GM15510 (cell line): Measurements from ENCODE around the gene C3orf20.

Source experiments
- POLR2A ChIP-seq: IDR thresholded peaks from 3 replicates; pipeline ENCODE4 v1.6.1; 2011; ENCODE audit warnings: borderline replicate concordance; ENCODE audit not compliant: insufficient read length; ENCODE audit errors: extremely low read depth

The C3orf20 gene

DNA sequence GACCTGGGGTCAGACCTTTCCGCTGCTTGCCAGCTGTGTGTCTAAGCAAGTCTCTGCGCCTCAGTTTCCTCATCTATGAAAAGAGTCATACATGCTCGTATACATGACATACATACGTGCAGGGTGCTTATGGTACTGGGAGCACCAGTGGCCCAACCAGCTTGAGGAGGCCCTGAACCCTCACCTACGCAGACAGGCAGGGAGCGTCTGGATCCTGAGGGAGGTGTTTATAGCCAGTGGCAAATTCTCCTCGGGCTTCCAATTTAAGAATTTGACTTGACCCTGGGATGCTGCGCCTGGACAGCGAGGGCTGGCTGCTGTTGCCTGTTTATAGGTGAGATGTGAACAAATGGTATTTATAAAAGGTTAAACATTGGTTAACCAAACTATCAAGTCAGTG is 126.1 kb downstream of the C3orf20 start:
- TF ChIP-seq POLR2A, result no peak

DNA sequence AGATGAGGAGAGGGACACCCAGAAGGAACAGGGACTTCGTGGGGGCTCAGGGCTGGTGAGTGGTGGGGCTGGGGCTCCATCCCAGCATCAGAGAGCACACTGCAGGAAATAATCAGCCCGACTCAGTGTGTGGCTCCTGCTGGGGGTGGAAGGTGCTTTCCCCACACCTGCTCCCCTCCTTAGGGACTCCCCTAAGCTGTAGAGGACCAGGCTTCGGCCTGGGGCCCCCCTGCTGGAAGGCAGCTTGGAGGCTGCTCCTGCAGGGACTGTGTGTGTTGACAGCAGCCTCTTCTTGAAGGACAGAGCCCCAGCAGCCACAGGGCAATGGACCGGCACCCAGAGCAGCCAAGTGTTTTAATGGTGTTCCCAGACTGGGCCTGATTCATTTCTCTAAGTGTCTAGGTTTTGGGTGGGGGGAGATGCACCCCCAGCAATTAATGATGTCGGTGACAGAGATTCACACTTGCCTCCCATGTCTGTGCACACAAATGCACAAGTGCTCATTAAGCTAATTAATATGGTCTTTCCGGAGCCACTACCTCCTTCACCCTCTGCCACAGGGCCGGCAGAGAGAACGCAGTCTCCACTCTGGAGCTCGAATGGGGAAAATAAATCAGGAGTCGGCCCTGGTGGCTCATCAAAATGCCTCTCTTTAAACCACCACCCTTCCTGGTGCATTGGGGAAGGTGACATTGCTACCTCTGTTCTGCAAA is 126.9 kb downstream of the C3orf20 start:
- TF ChIP-seq POLR2A, result no peak

DNA sequence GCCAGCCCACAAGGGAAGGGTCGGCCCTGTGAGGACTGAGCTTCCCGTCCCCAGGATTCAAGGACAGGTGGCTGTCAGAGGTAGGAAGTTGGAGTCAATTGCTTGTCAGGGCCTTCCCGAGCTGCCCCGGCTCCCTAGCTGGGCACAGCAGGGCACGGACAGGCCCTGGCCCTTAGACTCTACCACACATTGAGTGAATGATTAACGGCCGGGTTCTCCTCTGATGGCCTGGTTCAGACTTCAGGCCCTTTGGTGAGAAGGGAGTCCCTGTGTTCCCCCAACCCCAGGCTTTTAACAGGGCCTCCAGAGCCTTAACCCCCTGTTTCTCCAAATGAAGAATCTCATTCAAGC is 127.4 kb downstream of the C3orf20 start:
- TF ChIP-seq POLR2A, result no peak

DNA sequence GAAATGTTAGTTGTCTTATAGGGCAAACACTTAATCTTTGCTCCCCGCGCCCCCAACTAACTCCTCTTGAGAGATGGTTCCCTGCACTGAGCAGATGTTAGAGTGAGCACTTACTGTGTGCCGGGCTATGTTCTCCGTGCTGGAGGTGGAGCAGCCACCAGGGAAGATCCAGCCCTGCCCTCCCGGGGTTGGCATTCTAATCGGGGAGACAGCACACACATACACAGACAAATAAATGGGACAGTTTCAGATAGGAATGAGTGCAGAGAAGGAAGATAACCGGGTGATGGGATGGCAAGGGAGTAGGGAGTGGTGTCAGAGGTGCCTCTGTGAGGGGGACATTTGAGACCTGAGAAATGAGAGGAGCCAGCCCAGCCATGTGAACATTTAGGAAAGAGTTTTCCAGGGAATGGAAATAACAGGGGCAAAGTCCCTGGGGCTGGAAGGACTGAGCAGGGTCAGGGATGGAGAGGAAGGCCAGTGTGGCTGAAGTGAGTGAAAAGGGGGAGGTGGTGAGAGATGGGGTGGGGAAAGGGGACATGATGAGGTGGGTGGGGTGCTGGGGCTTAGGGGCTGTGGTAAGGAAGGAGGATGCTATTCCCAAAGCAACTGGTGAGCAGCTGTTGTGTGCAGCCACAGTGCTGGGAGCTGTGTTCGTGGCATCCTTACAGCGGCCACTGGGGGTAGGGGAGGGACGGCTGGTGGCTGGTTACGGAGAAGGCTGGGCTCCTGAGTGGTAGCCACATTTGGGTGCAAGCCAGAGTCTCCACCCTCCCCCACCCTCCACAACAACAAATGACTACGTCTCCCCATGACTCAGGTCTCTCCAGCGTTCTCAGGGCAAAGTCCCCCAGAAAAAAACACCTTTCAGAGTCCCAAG is 128.4 kb downstream of the C3orf20 start:
- no peak for TF ChIP-seq POLR2A

DNA sequence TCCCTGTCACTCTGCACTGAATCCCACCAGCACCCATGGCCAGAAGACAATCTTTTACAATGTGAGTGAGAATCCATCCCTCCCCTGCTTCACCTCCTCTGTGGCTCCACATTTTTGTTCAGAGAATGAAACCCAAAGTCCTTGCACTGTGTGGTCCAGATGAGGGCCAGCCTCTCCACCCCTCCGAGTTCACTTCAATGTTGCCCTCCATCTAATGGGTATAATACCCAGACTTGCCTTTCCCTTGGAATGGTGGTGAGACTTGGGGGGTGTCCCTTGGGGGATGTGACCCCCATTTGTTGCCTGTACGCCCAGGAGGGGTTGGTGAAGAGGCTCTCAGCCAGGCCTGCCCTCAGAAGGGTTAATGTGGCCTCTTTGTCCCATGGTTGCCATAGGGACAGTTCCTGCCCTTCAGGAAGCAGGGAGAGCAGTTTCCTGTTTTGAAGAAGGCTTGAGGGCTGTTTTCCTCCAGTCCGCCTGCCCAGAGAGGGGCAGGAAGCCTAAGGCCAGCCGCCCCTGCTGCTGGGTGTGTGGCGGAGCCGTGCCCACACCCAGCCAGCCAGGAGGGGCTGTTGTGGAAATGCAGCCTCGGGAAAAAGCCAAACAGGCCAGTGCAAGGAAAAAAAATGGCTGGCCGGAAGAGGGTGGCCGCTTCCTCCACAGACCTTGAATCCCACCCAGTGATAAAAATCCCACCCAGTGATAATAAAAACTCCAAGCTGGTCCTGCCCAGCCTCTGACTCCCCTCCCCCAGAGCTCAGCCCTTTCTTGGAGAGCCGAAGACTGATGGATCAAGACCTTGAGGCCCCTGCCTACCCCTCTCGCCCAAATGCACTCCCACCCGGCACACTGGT is 129.3 kb downstream of the C3orf20 start:
- no peak for TF ChIP-seq POLR2A

DNA sequence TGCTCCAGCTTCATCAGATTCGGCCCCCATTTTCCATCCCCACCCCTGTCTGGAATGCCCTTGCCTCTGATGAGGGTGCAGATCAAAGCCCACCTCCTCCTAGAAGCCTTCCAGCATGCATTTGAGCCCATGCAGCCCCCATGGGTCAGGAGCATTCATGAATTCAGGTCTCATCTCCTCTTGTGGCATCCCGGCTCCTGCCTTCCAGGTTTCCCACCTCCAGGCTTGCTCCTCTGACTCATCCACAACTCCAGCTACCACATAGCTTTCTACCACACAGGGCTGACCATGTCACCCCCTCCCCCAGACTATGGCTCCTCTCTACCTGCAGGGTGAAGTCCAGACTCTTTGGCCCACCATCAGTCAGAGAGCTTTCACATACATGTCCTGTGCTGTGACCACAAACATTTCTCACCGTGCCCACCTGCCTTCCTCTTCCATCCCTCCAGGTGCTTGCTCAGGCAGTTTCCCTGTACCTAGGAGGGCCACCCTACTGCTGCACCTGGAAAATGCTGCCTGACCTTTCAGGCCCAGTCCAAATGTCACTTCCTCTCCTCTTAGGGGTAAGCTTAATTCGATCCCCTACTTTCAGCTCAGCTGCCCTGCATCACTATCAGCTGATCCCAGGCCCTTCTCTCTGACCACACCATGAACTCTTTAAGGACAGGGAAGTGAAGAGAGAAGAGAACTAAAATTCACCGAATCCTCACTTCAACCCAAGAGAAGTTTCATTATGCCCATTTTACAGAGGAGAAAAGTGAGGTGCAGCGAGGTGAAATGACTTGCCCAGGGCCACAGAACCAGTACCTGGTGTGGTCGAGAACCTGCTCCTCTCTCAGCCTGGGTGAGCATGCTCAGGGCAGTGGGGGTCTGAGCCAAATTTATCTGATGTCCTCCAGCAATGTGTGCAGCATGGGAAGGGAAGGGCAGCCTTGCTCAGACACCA is 130.2 kb downstream of the C3orf20 start:
- no peak for TF ChIP-seq POLR2A

DNA sequence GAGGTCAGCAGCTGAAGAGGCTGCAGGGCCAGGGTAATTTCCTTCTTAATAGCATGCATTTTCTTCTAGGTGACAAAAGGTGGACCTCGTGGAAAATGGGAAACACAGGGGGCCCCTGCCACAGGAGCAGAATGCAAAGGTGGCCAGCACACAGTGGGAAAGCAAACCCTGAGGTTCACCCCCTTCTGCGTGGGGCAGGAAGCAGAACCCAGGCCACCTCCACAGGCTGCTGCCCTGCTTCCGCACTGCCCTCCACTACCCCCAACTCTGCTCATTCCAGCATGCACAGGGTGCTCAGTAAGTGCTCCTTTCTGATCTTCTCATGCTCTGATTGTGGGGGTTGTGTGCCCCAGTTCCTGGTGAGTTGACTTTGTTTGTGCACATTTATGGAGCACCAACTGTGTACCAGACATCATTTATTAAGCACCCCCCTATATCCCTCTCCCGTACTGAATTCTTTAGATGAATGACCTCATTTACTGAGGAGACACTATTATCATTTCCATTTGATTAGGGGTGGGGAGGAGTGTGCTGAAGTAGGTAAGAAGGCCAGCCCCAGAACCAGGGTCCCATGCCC is 131.1 kb downstream of the C3orf20 start:
- no peak for TF ChIP-seq POLR2A

DNA sequence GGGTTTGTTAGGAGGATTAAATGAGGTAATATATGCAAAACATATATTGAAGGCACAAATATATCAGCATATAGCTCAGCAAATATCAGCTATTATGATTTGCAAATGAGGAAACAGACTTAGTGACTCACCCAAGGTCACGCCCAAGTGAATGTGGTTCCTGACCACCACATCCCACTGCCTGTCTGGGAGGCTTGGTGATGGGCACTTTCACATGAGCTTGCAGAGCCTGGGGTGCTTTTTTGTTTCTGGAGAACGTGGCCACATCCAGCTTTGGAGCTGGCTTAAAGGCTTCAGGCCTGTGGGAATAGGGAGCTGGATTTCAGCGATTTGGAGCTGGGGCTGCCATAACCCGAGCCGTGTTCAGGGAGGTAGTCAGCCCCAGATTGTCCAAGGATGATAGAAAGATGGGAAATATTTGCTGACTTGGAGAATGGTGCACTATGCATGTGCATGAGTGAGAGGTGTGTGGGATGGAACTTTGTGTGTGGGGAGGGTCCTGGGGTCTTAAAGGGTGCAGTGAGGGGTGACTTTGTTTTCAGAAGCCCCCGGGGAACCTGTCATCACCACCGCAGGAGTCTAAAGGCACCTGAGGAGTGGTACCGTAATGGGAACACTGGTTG is 131.8 kb downstream of the C3orf20 start:
- TF ChIP-seq POLR2A, result no peak

DNA sequence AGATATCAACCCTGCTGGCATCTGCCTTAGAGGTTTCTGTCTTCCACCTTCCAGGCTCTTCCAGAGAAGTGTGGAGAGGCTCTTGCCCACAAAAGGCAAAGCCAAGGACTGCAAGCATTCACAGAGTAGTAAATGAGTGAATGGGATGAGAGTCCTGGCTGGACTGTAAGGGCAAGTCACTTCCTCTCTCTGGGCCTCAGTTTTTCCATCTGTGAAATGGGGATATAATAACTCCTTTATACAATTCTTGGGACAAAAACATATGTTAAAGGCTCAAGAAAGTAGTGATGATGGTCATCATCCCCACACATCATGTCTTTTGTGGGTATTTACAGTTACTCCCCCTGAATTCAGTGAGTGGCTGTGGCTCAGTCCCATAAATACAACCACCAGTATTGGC is 133.1 kb downstream of the C3orf20 start:
- no peak for TF ChIP-seq POLR2A

DNA sequence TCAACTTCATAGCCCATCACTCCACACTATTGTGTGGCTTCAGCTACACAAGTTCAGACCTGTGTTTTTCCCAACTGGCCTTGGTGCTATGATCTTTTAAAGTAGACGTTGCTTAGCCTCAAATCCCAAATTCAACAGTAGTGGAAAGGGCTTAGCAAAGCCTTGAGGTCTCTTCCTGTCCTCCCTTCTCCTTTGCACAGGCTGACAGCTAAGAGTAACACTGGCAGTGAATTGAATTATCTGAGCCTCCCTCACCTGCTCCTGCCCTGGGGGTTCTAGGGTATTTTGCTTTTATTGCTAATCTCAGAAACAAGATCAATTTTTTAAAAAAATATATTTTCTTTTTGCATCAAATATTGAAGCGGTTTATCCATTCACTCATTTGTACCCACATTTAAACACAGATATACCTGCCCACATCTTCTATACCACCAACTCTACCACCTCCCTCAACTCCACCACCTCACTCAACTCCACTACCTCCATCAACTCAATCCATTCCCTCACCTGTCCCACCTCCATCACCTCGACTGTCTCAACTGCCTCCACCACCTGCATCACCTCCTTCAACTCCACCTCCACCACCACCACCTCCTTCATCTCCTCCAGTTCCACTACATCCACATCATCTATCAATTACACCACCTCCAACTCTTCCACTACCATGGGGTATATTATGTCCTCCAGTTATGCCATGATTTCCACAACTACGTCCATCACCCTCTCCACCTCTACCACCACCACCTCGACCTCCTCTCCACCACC is 133.7 kb downstream of the C3orf20 start:
- no peak for TF ChIP-seq POLR2A

DNA sequence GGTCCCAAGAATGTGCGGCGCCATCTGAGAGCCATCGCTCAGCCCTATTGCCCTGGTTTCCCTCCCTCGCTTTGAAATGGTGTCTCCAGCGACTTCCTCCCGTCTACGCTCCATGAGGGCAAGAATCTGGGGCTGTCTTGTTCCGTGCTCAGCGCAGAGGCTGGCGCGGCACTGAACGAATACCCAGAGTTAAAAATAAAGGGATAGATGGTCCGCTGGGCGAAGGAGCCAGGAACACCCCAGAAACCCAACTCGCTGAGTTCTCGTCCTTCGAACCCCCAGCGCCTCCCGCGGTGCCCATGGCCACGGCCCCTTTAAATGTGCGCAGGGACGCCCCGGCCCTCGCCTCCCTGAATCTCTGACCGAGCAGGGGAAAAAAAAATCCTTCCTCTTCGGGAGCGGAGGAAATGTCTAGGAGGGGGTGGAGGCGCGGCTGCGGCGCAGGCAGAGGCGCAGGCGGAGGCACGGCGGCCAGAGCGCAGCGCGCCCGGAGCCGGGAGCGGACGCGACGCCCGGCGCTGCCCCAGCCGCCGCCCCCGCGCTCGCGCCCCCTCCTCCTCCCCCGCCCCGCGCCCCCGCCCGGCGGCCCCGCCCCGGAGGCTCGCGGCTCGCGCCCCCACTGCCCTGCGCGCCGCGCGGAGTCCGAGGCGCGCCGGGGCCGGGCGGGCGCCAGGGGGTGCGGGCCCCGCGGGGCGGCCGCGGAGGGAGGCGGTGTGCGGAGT is 135.3 kb downstream of the C3orf20 start:
- TF ChIP-seq POLR2A, result no peak

DNA sequence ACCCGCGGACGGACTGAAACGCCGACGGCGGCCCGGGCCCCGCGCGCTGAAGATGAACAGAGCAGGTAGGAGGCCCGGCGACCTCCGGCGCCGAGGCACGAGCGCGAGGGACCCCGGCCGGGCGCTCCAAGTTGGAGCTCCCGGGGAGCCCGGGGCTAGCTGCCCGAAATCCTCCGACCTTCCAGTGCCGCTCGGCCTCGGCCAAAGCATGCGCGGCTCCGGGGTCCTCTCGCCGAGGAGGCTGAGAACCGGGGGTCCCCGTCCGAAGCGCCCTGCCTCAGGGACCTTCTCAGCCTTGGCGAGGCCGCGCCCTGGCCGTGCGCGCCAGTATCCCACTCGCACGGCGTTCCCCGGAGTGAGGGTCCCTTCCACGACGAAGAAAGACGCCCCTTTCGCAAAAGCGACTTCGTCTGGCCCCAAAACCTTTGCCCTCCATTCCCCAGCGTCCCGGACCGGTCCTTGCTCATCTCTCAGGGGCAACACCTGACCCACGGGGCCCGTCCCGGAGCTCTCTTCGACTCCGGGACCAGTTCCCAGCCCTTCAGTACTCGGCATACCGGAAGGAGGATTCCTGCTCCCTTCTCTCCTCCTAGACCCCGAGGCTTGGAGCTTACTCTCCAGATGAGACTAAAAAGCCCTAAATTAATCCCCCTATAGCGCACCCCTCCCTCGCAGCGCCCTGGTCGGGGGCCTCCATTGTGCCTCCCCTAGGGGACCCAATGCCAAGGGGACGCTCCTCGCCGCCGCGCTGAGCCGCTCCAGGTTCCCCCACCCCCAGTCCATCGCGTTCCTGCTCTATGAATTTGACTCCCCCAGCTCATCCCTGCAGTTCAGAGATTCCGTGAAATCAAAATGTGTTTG is 136.1 kb downstream of the C3orf20 start:
- TF ChIP-seq POLR2A, result no peak

DNA sequence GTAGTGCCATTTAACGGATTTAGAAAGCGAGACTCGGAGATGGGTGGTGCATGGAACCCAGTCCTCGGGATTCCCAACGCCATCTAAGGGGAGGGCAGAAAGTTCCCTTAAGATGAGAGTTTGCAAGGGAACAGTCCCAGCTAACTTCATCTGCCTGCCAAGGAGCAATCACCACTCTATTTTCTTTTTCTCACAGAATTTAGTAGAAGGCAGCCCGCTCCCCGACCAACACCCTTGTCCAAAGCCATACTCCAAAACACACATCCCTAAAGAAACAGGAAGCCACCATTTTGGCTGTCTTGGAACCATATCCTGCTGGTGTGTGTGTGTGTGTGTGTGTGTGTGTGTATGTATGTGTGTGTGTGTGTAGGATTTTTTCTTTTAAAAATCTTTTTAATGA is 136.7 kb downstream of the C3orf20 start:
- no peak for TF ChIP-seq POLR2A
